DMS 273 (cell line): ENCODE measurements around the gene C16orf87.
"Not testable (repeated sequence)": the region's sequence is repeated elsewhere in the genome, so short reads cannot be mapped to it uniquely, and the experiment has no call there.

Source experiments
- DNase-seq: peaks from one replicate; lab custom pipeline; 2025; ENCODE audit not compliant: unreplicated experiment; lab: John Stamatoyannopoulos, UW

Gene C16orf87

GRCh38 chr16:46800494-46800893 is 30.5 kb downstream of the C16orf87 start:
- DNase-seq = no peak

DNA sequence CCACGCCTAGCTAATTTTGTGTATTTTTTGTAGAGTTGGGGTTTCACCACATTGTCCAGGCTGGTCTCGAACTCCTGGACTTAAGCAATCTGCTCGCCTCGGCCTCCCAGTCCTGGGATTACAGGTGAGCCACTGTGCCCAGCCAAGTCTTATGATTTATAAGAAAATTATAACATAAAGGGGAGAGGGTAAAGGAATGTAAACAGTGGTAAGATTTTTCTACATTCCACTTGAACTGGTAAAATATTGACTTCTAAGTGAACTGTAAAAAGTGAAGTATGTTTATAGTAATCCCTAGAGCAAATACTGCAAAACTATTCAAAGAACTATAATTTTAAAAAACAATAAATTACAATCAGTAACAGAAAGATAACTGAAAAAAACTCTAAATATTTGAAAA is 33.5 kb downstream of the C16orf87 start:
- no peak for DNase-seq

GRCh38 chr16:46796764-46797269 is 34.2 kb downstream of the C16orf87 start:
- no peak for DNase-seq

DNA sequence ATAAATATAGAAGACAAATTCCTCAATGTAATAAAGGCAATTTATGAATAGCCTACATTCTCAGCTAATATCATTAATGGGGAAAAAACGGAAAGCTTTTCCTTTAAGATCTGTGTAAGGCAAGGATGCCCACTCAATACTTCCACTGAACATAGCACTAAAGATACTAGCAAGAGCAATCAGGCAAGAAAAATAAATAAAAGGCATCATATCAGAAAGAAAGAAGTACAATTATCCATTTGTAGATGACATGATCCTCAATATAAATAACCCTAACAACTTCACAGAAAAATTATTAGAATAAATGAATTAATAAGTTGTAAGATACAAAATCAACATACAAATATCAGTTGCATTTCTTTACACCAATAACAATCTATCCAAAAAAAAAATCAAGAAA is 37.1 kb downstream of the C16orf87 start:
- no peak for DNase-seq

GRCh38 chr16:46790599-46791270 is 40.2 kb downstream of the C16orf87 start:
- peak; percentile 26 for DNase-seq

DNA sequence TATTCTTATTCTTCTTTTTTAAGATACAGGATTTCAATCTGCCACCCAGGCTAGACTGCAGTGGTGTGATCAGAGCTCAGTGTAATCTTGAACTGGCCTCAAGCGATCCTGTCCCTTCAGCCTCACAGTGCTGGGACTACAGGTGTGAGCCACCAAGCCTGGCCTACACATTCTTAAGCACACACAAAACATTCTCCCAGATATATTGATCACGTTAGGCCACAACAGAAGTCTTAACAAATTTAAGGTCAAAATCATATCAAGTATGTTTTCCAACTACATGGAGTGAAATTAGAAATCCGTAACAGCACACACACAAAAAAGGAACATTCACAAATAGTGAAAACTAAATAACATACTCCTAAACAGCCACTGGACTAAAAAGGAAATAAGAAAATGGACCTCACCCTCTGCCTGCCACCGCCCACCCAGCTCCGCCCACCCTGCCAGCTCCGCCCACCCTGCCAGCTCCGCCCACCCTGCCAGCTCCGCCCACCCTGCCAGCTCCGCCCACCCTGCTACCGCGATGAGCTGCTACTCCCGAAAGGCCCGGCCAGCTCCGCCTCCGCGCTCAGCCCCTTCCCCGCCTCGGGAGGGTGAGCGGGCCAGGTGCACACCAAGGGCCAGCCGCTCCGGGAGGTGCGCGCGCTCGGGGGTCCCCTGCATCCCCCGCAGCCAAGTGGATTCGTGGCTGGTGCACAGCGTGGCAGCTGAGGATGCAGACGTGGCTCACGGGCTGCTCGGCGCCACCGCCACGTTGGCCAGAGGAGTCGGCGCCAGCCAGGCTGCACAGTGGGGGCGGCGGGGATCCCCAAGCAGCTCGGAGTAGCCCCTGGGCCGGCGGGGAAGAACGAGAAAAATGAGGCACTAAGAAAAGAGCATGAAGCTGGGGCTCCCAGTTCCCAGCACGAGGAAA is 41.2 kb downstream of the C16orf87 start:
- peak; percentile 83 for DNase-seq

DNA sequence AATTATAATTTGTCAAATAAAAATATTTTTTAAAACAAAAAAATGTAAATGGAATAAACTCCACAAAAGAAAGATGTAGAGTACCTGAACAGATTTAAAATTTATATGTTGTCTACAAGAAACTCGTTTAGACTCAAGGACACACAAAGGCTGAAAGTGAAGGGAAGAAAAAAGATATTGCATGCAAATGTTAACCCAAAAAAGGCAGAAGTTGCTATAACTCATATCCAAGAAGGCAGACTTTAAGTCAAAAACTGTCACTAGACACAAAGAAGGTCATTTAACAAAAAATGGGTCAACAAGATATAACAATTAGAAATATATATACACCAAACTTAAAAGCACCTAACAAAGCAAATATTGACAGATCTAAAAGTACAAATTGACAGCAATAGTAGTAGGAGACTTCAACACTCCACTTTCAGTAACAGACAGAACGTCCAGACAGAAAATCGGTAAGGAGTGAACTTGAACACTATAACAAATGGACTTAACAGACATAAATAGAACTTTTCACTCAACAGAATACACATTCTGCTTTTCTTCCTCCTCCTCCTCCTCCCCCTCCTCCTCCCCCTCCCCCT is 42.0 kb downstream of the C16orf87 start:
- no peak for DNase-seq

DNA sequence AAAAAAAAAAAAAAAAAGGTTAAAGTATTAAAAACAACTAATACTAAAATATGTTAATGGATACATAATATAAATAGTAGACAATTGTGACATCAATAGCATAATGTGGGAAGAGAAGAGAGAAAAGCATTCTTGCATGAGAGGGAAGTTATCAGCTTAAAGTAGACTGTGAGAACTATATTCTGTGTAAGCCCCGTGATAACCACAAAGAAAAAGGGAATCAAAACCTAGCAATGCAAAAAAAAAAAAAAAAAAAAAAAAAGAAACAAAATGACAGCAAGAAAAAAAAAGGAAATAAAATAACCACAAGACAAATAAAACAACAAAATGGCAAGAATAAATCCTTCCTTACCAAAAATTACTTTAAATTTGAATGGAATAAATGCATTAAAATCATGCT is 43.1 kb downstream of the C16orf87 start:
- DNase-seq = no peak

DNA sequence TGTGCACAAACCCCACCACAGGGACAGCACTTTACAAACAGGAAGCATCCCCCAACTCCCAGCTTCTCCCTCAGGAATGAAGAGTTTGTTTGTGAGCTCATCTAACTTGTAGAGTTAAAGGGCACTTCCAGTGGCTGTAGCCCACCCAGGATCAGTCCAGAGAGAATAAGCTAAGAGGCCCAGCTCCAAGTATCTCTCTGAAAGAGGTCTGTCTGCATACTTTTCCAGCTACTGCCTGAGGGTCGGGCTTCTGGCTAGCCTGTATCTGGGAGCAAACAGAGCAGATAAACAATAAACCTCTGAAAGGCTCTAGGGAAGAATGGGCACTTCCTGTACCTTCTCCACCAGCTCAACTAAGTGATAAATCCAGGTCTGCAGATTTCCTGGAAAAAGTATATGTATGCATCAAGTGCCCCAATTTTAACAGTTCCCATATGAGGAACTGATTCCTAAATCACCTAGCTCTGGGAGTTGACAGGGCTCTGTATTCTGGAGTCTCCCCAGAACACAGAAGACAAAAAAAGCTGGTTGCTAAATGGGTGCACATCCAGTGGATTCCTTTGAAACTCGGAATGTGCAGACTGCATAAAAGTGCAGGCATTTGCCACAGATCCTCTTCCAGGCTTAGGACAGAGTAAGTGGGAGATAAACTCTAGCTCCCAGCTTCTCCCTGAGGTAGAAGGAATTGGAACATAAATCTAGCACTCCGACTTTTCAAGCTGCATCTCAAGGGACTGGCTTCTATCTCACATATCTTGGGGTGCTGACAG is 45.7 kb downstream of the C16orf87 start:
- DNase-seq = no peak

DNA sequence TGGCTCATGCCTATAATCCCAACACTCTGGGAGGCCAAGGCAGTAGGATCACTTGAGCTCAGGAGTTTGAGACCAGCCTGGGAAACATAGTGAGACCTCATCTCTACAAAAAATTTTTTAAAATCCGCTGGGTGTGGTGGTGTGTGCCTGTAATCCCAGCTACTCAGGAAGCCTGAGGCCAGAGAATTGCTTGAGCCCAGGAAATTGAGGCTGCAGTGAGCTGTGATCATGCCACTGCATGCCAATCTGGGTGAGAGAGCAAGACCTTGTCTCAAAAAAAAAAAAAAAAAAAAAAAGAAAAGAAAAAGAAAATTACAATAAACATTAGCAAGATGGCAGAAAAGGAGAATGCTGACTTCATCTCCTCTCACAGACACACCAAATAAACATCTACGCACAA is 46.4 kb downstream of the C16orf87 start:
- not testable (repeated sequence) for DNase-seq

DNA sequence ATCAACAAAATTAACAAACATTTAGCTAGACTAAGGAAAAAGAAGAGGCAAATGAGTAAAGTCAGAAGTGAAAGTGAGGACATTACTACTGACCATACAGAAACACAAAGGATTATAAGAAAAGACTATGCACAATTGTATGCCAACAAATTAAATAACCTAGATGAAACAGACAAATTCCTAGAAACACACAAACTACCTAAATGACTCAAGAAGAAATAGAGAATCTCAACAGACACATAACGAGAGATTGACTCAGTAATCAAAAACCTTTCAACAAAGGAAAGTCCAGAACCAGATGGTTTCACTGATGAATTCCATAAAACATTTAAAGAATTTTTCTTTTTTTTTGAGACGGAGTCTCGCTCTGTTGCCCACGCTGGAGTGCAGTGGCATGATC is 47.2 kb downstream of the C16orf87 start:
- no peak for DNase-seq

- DNase-seq = no peak
Observed at GRCh38 chr16:46782320-46782719, 48.7 kb downstream of the C16orf87 start.

GRCh38 chr16:46777804-46778203 is 53.2 kb downstream of the C16orf87 start:
- DNase-seq = no peak

GRCh38 chr16:46775214-46775613 is 55.8 kb downstream of the C16orf87 start:
- DNase-seq = no peak

DNA sequence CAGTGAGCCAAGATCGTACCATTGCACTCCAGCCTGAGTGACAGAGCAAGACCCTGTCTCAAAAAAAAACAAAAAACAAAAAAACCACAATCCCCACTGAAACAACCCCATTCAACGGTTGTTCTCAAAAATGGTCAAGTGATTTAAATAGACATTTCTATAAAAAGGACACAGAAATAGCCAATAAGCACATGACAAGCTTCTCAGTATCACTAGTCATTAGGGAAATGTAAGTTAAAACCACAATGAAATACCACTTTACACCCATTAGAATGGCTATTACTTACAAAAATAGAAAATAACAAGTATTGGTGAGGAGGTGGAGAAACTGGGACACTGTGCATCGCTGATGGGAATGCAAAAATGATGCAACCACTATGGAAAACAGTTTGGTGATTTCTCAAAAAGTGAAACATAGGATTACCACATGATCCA is 56.2 kb downstream of the C16orf87 start:
- DNase-seq = no peak

DNA sequence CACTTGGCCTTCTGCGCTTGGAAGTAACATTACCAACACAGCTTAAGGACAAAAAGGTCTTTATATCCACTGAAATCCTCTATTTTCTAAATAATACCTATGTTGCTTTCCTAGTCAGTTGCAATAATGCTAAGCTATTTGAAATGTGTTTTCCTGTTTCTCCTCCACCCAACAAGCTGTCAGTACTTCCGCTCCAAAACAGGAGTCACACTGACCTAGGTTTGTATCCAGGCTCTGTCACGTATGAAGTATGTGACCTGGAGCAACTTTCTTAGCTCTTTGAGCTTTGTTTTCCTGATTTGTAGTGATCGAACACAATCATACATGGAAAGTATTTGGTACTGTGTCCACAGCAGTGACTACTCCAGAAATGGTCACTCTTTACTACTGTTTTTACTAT is 58.5 kb downstream of the C16orf87 start:
- DNase-seq = no peak

DNA sequence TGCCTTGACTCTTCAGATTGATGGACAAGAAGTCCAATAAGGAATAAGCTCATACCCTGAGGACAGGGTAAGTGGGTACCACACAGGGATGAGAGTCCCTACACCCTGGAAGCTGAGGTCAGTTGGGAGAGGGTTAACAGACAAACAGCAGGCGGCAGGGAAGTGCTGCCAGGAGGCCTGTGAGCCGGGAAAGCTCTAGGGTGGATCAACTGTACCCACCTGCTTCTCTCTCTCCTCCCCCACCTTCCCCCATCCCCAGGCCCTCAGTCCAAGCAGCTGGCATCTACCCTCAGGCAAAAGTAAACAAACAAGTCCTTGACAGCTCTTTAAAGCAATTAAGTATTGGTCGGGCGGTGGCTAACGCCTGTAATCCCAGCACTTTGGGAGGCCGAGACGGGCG is 62.2 kb downstream of the C16orf87 start:
- peak; percentile 17 for DNase-seq

- DNase-seq = no peak
Observed at GRCh38 chr16:46765050-46765449, 65.9 kb downstream of the C16orf87 start.

DNA sequence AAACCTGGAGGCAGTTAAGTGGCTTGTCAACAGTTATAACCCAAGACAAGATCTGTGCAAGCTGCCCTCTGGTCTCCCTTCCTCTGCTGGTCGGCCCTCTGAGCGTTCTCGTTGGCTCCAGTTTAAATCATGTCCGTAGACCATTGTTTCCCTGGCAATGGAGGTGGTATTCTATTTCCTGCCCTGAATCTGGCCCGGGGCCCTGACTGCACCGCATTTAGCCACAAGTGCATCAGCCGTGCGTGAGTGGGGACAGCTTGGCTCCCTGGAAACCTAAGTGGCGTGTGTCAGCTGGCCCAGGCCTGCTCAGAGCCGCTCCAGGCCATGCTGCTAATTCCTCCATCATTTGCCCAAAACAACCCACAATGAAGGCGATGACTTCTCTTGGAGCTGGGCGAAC is 67.8 kb downstream of the C16orf87 start:
- DNase-seq = peak; percentile 62

- DNase-seq = no peak
Observed at GRCh38 chr16:46762583-46762982, 68.4 kb downstream of the C16orf87 start.

DNA sequence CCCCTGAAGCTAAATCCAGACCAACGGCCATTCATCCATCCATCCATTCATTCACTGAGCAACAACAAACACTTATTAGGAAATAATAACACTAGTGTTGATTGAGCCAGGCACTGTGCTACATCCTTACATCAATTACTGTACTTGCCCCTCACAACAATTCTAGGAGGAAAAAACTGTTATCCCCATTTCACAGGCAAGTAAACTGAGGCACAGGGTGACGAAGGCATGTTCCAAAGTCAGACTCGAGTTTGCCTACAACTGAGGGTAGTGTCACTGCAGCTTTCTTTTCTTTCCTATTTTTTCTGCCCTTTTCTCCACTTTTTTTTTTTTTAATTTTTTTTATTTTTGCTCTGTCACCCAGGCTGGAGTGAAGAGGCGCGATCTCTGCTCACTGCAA is 71.7 kb downstream of the C16orf87 start:
- DNase-seq = no peak
